Upper lobe of left lung (tissue), 4 donors: ENCODE results near the gene PRKCE.

ENCODE experiments used
- CTCF ChIP-seq, 6 experiments: fragments of 450-650 bp in 4 of 6; fragments of 200-600 bp in 2 of 6; sonication (generic) in 2 of 6; IDR thresholded peaks; one replicate each; pipeline ENCODE4 v1.5.1; 2016 to 2019; ENCODE audit warnings: antibody characterized with exemption in 6 of 6
- POLR2A ChIP-seq, 4 donors: fragments of 450-650 bp; IDR thresholded peaks; one replicate each; pipeline ENCODE4 v1.5.1; 2016 to 2017; ENCODE audit warnings: antibody characterized with exemption in 4 of 4, mild to moderate bottlenecking in 2 of 4

GRCh38 chr2:46188041-46188716 lies 536.7 kb downstream of the PRKCE start:
- TF ChIP-seq CTCF (IDR thresholded peaks at IDR 0.05) = no peak
- TF ChIP-seq POLR2A (IDR thresholded peaks at IDR 0.05) = no peak
